Loucy (cell line): ENCODE measurements around the gene ZNF280B.

Experiments
- H2AFZ ChIP-seq: fragments of 200-600 bp; sonication (generic); 2 replicates; pipeline ENCODE4 v1.6.0; 2016; ENCODE audit warnings: antibody characterized with exemption, mild to moderate bottlenecking, low read length, moderate library complexity
- H3F3A ChIP-seq: fragments of 200-600 bp; 2 replicates; pipeline ENCODE4 v1.6.0; 2016; ENCODE audit warnings: antibody characterized with exemption, low read depth, mild to moderate bottlenecking
- H3K27me3 ChIP-seq: fragments of 200-600 bp; sonication (generic); 2 replicates; pipeline ENCODE4 v1.6.1; 2014; ENCODE audit warnings: low read length, mild to moderate bottlenecking; ENCODE audit not compliant: insufficient read depth, poor library complexity, severe bottlenecking
- H3K36me3 ChIP-seq: fragments of 200-600 bp; sonication (generic); 2 replicates; pipeline ENCODE4 v1.6.1; 2016; ENCODE audit warnings: low read length; ENCODE audit not compliant: insufficient read depth
- H3K4me1 ChIP-seq: fragments of 200-600 bp; sonication (generic); 2 replicates; pipeline ENCODE4 v1.5.1; 2014; ENCODE audit warnings: low read length, mild to moderate bottlenecking; ENCODE audit not compliant: insufficient read depth, poor library complexity, severe bottlenecking
- H3K4me2 ChIP-seq: fragments of 200-600 bp; sonication (generic); 2 replicates; pipeline ENCODE4 v1.6.0; 2014; ENCODE audit warnings: antibody characterized with exemption, low read length, low read depth, mild to moderate bottlenecking; ENCODE audit not compliant: poor library complexity, severe bottlenecking
- H3K4me3 ChIP-seq: fragments of 200-600 bp; sonication (generic); 2 replicates; pipeline ENCODE4 v1.5.1; 2014; ENCODE audit warnings: low read length, mild to moderate bottlenecking, mixed read lengths; ENCODE audit not compliant: poor library complexity, severe bottlenecking
- H3K79me2 ChIP-seq: fragments of 200-600 bp; sonication (generic); 2 replicates; pipeline ENCODE4 v1.6.1; 2014; ENCODE audit warnings: low read length; ENCODE audit not compliant: insufficient read depth
- H3K9ac ChIP-seq: fragments of 200-600 bp; sonication (generic); 2 replicates; pipeline ENCODE4 v1.6.0; 2014; ENCODE audit warnings: mild to moderate bottlenecking, low read depth, low read length, moderate library complexity; ENCODE audit not compliant: poor library complexity, severe bottlenecking
- H3K9me2 ChIP-seq: fragments of 200-600 bp; sonication (generic); replicated peaks from 2 replicates; pipeline ENCODE4 v1.6.1; 2016; ENCODE audit warnings: low read depth, low read length, mixed read lengths
- H3K9me3 ChIP-seq: fragments of 200-600 bp; sonication (generic); 2 replicates; pipeline ENCODE4 v1.6.1; 2014; ENCODE audit warnings: mild to moderate bottlenecking, antibody characterized with exemption, low read length, low read depth; ENCODE audit not compliant: insufficient read depth
- H4K20me1 ChIP-seq: fragments of 200-600 bp; sonication (generic); 2 replicates; pipeline ENCODE4 v1.6.0; 2014; ENCODE audit warnings: antibody characterized with exemption, low read length, mild to moderate bottlenecking; ENCODE audit not compliant: insufficient read depth, poor library complexity, severe bottlenecking
- CTCF ChIP-seq: fragments of 200-600 bp; sonication (generic); conservative IDR thresholded peaks from 2 replicates; pipeline ENCODE4 v1.5.1; 2014; ENCODE audit warnings: mild to moderate bottlenecking, antibody characterized with exemption, low read length
- EZH2phosphoT487 ChIP-seq: fragments of 200-600 bp; IDR thresholded peaks from 2 replicates; pipeline ENCODE4 v1.6.1; 2018; ENCODE audit warnings: antibody characterized with exemption, mild to moderate bottlenecking, moderate library complexity, borderline replicate concordance

The ZNF280B gene

DNA sequence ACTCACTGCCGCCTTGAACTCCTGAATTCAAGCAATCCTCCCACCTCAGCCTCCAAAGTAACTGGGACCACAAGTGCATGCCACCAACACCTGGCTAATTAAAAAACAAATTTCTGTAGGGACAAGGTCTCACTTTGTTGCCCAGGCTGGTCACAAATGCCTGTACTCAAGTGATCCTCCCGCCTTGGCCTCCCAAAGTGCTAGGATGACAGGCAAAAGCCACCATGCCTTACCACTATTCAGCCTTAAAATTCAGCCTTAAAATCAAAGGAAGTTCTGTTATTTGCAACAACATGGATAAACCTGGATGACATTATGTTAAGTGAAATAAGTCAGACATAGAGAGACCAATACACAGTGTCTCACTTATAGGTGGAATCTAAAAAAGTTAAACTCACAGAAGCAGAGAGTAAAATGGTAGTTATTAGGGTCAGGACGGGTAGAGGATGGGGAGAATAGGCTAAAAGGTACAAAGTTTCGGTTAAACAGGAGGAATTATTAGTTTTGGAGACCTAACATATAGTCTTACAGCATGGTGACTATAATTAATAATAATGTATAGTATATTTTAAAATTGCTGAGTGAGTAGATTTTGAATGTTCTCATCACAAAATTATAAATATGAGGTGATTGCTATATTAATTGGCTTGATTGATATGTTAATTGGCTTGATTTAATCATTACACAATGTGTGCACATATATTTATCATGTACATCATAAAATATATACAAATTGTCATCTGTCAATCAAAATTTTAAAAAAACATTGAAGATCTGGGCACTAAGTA is 17.8 kb upstream of the ZNF280B start:
- H3K4me1 ChIP-seq: no peaks in the 10 kb centered on the region
- H3K4me3 ChIP-seq: no peak overlapping the region
- H3K27me3 ChIP-seq: no peaks in the 10 kb centered on the region
- no peaks in the 10 kb centered on the region for H3F3A ChIP-seq
- H3K4me2 ChIP-seq: no peak overlapping the region
- H3K79me2 ChIP-seq: no peaks in the 10 kb centered on the region
- H3K9me3 ChIP-seq: no peaks in the 10 kb centered on the region
- no peak overlapping the region for H2AFZ ChIP-seq
- no peaks in the 10 kb centered on the region for H3K36me3 ChIP-seq
- no peak overlapping the region for H3K9ac ChIP-seq
- no peaks in the 10 kb centered on the region for H3K9me2 ChIP-seq
- no peak for TF ChIP-seq EZH2phosphoT487
- H4K20me1 ChIP-seq: no peaks in the 10 kb centered on the region

DNA sequence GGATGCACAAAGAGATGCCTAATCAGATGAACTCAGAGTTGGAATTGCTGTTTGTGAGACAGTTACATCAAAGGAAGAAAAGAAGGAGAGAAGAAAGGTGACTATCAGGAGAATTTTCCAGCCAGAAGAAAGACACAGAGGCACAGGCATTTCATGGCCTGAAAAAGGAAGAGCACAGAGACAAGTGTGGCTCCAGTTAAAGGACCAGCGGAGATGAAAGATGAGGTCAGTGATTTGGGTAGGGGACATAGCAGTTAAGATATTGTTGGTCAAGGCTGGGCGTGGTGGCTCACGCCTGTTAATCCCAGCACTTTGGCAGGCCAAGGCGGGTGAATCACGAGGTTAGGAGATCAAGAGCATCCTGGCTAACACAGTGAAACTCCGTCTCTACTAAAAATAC is 15.0 kb upstream of the ZNF280B start:
- no peak overlapping the region for H2AFZ ChIP-seq
- no peaks in the 10 kb centered on the region for H3F3A ChIP-seq
- TF ChIP-seq CTCF (no peak), EZH2phosphoT487 (no peak)
- H3K27me3 ChIP-seq: no peaks in the 10 kb centered on the region
- H4K20me1 ChIP-seq: no peaks in the 10 kb centered on the region
- H3K4me3 ChIP-seq: no peak overlapping the region
- H3K9me3 ChIP-seq: no peaks in the 10 kb centered on the region
- no peaks in the 10 kb centered on the region for H3K36me3 ChIP-seq
- H3K4me1 ChIP-seq: peaks cover 4% of the 10 kb centered on the region
- H3K4me2 ChIP-seq: no peak overlapping the region
- no peak overlapping the region for H3K9ac ChIP-seq
- no peaks in the 10 kb centered on the region for H3K9me2 ChIP-seq
- H3K79me2 ChIP-seq: no peaks in the 10 kb centered on the region

- Histone ChIP-seq H3K36me3 (no peaks in the 10 kb centered on the region), H3K79me2 (no peaks in the 10 kb centered on the region), H4K20me1 (no peaks in the 10 kb centered on the region), H3K9me3 (no peaks in the 10 kb centered on the region), H3K4me1 (peaks cover 4% of the 10 kb centered on the region), H3K27me3 (peaks cover 3% of the 10 kb centered on the region), H3K4me2 (no peak overlapping the region), H3F3A (no peaks in the 10 kb centered on the region), H3K9me2 (no peaks in the 10 kb centered on the region), H3K4me3 (no peak overlapping the region), H3K9ac (no peak overlapping the region), H2AFZ (no peak overlapping the region)
- TF ChIP-seq CTCF (no peak), EZH2phosphoT487 (no peak)
These were observed 13.1 kb upstream of the ZNF280B start for GRCh38 chr22:22521631-22522030.
